HL-60 (cell line): Measurements from ENCODE around the gene CHST11.

Experiments used
- DNase-seq, 2 experiments: peaks; one replicate each; pipeline ENCODE4 v3.0.0-alpha.2; 2010 to 2020; ENCODE audit warnings: low read depth in 1 of 2, low spot score in 1 of 2
- H3K27ac ChIP-seq: fragments of 250-450 bp; sonication (Bioruptor Pico); replicated peaks from 2 replicates; pipeline ENCODE4 v1.5.1; 2020; ENCODE audit warnings: mild to moderate bottlenecking, moderate library complexity
- H3K27me3 ChIP-seq: fragments of 250-450 bp; sonication (Bioruptor Pico); 2 replicates; pipeline ENCODE4 v1.5.1; 2021; ENCODE audit warnings: mild to moderate bottlenecking, moderate library complexity; ENCODE audit not compliant: insufficient read depth, poor library complexity, severe bottlenecking
- H3K4me3 ChIP-seq: replicated peaks from 2 replicates; pipeline ENCODE4 v1.5.1; 2011; ENCODE audit warnings: mild to moderate bottlenecking, control low read depth, low read length; ENCODE audit not compliant: insufficient read depth
- GABPA ChIP-seq: IDR thresholded peaks from 2 replicates; pipeline ENCODE4 v1.6.1; 2012; ENCODE audit warnings: low read depth
- POLR2AphosphoS5 ChIP-seq: IDR thresholded peaks from 2 replicates; pipeline ENCODE4 v1.6.1; 2012; ENCODE audit warnings: low read depth
- SPI1 ChIP-seq: IDR thresholded peaks from 2 replicates; pipeline ENCODE4 v1.6.1; 2012; ENCODE audit warnings: low read depth, mild to moderate bottlenecking, borderline replicate concordance
- TF ChIP-seq, protein P1 (sequence below): IDR thresholded peaks from 2 replicates; pipeline ENCODE4 v1.6.1; 2012; ENCODE audit warnings: low read depth; ENCODE audit not compliant: insufficient replicate concordance
- TF ChIP-seq, protein P2 (sequence below): IDR thresholded peaks from one replicate; pipeline ENCODE4 v1.5.1; 2011; ENCODE audit warnings: low read length, control low read depth, inconsistent platforms; ENCODE audit not compliant: insufficient read depth

Gene CHST11

DNA sequence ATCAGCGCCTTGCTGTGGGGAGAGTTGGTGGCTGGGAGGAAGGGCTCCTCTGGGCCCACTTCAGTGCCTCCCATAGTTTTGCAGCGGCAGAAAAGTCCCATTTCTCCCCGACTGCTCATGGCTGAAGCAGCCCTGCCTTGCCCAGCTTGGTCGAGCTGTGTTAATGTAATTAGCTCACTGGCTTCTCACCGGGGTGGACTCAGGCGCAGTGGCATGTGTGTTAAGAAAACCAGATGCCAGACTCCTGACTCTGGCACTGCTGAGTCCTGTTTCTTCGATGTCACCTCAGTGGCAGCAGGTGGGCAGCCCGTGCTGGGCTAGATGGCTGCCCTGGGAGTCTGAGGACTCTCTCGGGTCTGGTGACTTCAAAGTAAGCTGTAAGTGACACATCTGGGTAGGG lies 47.4 kb downstream of the CHST11 start:
- no peak overlapping the region for H3K27ac ChIP-seq
- DNase-seq, result no peak
- no peak overlapping the region for H3K4me3 ChIP-seq
- no peaks in the 10 kb centered on the region for H3K27me3 ChIP-seq
- TF ChIP-seq GABPA, result no peak
- no peak for TF ChIP-seq SPI1
- TF ChIP-seq, protein P1, sequence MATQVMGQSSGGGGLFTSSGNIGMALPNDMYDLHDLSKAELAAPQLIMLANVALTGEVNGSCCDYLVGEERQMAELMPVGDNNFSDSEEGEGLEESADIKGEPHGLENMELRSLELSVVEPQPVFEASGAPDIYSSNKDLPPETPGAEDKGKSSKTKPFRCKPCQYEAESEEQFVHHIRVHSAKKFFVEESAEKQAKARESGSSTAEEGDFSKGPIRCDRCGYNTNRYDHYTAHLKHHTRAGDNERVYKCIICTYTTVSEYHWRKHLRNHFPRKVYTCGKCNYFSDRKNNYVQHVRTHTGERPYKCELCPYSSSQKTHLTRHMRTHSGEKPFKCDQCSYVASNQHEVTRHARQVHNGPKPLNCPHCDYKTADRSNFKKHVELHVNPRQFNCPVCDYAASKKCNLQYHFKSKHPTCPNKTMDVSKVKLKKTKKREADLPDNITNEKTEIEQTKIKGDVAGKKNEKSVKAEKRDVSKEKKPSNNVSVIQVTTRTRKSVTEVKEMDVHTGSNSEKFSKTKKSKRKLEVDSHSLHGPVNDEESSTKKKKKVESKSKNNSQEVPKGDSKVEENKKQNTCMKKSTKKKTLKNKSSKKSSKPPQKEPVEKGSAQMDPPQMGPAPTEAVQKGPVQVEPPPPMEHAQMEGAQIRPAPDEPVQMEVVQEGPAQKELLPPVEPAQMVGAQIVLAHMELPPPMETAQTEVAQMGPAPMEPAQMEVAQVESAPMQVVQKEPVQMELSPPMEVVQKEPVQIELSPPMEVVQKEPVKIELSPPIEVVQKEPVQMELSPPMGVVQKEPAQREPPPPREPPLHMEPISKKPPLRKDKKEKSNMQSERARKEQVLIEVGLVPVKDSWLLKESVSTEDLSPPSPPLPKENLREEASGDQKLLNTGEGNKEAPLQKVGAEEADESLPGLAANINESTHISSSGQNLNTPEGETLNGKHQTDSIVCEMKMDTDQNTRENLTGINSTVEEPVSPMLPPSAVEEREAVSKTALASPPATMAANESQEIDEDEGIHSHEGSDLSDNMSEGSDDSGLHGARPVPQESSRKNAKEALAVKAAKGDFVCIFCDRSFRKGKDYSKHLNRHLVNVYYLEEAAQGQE, result no peak

DNA sequence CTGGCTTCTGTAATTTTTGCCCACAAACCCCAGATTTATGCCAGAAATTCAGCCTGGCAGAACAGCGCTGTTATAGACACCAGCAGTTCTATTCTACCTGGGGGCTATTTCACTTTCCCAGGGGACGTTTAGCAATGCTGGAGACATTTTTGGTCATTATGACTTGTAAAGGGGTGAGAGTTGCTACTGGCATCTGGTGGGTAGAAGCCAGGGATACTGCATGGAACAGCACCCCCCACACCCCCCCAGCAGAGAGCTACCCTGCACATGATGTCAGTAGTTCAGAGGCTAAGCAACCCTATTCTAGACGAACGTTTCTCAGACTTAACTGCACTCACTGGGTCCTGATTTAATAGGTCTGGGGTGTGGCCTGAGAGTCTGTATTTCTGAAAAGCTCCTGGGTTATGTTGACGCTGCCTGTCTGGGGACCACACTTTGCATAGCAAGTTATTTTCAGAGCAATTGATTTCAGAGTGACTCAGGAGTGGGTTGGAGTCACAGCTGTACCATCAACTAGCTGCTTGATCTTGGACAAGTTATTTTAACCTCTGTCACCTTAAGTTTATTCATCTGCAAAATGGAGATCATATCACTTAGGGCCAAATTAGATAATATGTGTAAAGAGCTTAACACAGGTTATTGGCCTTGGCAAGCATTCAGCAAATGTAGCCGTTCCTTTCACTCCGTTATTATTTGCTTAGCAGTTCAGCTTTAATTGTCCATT lies 48.5 kb downstream of the CHST11 start:
- Histone ChIP-seq H3K4me3 (no peak overlapping the region), H3K27me3 (no peaks in the 10 kb centered on the region), H3K27ac (no peak overlapping the region)
- TF ChIP-seq GABPA, result no peak
- no peak for TF ChIP-seq POLR2AphosphoS5
- TF ChIP-seq, protein P1, result no peak
- TF ChIP-seq, protein P2, sequence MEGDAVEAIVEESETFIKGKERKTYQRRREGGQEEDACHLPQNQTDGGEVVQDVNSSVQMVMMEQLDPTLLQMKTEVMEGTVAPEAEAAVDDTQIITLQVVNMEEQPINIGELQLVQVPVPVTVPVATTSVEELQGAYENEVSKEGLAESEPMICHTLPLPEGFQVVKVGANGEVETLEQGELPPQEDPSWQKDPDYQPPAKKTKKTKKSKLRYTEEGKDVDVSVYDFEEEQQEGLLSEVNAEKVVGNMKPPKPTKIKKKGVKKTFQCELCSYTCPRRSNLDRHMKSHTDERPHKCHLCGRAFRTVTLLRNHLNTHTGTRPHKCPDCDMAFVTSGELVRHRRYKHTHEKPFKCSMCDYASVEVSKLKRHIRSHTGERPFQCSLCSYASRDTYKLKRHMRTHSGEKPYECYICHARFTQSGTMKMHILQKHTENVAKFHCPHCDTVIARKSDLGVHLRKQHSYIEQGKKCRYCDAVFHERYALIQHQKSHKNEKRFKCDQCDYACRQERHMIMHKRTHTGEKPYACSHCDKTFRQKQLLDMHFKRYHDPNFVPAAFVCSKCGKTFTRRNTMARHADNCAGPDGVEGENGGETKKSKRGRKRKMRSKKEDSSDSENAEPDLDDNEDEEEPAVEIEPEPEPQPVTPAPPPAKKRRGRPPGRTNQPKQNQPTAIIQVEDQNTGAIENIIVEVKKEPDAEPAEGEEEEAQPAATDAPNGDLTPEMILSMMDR, result no peak
- no peak for TF ChIP-seq SPI1
- DNase-seq, result no peak

DNA sequence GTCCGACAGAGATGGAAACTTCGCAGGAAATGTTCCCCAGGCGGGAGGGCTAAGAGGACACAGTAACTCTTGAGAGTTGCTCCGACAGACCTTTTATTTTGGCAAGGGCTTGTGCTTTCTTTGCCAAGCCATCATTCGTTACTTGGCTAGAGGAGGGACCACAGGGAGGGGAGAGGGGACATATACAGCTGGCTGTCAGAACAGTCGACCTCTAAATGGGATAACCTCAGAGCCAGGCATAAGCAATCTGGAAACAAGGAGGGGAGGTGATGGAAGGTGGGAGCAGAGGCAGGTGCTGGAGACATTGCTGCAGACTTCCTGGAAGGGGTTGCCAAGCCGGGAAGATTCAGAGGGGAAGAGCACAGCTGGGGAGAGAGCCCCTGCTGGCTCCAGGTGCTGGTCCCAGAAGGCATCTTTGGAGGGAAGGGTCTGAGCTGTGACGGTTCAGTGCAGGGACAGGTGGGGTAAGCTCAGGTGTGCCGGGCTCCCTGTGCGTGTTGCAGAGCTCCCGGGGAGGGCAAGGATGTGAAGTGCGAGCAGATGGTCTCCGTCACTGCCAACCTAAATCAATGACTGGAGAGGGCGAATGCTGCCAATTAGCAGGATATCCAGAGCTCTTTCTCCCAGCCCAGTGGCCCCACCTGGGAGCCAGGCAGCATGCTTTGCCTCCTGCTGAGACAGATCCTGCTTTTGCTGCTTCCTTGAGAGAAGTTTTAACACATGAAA lies 50.1 kb downstream of the CHST11 start:
- Histone ChIP-seq H3K27ac (no peak overlapping the region), H3K4me3 (no peak overlapping the region), H3K27me3 (no peaks in the 10 kb centered on the region)
- TF ChIP-seq GABPA, result no peak
- TF ChIP-seq, protein P1, result no peak
- no peak for TF ChIP-seq SPI1
- TF ChIP-seq, protein P2, result no peak
- TF ChIP-seq POLR2AphosphoS5, result no peak
- no peak for DNase-seq
